ENCODE data around the gene SERPINA12. TPM values are rescaled to one million over a fixed set of nuclear protein-coding genes. Genes with fewer than 3 reads are reported as not detected.
A peak's percentile ranks its signal among the peaks of the same experiment; 100 is the strongest.
"Not testable (repeated sequence)": the region's sequence is repeated elsewhere in the genome, so short reads cannot be mapped to it uniquely, and the experiment has no call there.

SERPINA12 gene
- total RNA-seq, 1 experiment from 2014 or later: not detected

DNA sequence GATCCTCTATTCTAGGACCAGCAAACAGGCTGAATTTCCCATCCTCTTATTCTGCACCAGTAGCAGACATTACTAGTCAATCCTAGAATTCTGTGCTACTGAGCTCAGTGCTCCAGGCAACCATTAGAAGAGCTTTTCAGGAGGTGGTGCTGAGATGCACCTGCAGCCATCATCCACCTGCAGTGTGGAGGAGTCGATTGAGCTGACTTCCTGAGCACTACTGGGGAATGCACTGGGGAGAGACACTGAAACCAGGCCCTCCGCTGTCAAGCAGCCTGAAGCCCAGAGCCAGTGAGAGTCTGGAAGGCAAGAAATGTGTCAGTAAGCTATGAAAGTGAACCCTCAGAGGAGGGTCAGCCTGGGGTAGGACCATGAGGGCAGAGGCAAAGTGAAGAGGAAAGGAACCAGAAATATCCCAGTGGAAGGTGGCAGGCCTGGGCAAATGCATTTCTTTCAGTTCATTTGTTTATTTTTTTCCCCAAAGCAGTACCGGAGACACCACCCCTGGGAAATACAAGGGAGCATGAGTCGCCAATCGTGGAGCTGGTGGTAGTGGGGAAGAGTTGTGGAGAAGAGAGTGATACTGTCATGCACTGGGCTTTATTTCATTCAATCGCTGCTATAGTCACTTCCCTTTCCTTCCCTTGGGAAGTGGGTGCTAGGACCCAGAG, 28.9 kb upstream of the SERPINA12 start:
- no peak for DNase-seq (ENCODE audit: low read depth)

DNA sequence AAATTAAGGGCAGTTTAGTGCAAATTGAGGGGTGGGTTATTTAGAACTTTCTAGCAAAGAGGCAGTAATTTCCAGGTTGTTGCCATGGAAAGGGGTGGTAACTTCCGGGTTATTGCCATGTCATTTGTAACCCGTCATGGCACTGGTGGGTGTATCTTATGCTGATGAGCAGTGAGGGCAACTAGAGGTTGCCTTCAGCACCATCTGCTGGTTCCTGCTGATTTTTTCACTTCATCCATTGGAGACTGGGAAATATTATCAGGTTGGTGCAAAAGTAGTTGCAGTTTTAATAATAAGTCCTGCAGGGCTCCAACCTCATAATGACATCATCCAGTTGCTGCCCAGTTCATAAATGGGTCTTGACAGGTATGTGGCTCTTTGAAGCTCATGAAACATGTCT, 27.6 kb upstream of the SERPINA12 start:
- no peak for DNase-seq (ENCODE audit: low read depth)

DNA sequence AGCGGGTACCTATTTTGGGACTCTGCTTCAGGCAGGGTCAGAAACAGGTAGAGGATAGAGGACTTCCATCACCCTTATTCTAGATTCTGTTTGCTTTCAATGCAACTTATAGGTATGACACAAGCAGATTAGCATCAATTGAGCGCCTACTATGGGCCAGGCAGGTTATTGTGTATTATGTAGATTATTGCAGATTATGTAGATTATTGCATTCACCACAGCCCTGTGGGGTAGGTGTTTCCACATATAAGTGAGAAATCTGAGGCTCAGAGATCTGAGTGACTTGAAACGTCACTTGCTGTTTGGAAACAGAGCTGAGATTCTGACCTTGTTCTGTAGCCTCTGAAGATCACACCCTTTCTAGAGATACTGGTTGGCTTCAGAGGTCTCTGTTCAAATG, 26.2 kb upstream of the SERPINA12 start:
- DNase-seq (ENCODE audit: low read depth): no peak

DNA sequence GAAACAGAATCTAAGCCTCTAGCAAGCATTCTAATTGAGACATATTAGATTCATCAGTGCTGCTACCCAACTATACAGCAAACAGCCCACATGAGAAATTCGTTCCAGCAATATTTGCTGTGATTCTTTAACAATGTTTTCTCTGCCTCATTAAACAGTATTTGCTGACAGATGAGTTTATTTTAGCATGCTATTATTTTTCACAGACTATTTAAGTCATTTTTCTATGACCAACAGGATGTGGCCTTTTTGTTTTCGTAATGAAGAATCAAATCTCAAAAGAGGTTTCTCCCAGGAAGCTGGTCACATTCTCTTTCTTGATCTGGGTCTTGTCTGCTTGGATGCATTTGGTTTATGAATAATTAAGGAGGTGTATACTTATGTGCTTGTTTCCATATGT, 23.2 kb upstream of the SERPINA12 start:
- DNase-seq (ENCODE audit: low read depth): peak; percentile 19

DNA sequence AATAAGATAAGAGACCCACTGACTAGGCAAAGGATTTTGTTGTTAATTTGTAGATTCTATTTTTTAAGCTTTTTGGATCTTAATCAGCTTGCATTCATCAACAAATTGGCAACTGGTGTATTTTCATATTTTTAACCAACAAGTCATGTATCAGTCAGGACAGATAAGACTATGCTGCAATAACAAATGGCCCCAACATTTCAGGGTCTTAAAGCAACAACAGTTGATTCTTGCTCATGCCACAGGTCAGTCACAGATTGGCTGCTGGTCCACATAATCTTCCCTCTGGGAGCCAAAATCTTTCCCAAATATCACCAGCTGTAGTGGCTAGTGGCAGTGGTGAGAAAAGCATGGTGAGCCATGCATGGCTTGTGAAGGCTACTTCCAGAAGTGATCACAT, 21.9 kb upstream of the SERPINA12 start:
- no peak for DNase-seq (ENCODE audit: low read depth)

DNA sequence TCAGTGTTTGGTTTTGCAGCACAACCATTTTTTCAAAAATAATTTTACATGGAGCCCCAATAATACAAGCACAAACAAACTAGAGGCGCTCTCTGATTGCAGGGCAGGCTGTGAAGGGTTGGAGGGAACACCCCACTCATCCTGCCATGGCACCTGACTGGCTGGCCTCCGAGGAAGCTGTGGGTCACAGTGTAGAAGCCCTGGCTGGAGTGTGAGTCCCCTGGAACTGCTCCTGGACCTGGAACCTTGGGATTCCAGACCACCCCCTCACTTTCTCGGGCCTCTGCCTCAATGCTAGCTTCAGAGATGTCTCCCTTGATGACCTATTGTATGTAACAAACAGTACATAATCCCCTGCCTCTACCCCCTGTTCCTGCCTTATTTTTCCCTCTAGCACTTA, 14.8 kb upstream of the SERPINA12 start:
- DNase-seq (ENCODE audit: low read depth): no peak

DNA sequence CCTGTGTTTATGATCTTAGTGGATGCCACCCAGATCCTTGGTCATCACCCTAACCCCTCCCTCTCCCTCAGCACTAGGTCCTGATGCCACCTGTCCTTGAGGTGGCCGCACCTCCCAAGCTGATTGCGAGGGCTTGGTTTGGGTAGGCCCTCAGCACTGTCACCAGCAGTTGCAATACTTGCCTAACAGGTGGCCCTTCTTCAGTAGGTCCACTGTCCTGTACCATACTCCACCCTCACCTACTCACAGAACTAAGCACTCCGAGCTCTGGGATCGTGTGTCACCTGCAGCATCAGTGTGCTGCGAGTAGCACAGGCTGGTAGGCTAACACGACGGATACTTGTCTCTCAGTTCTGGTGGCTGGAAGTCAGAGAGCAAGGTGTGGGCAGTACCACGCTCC, 14.0 kb upstream of the SERPINA12 start:
- no peak for DNase-seq (ENCODE audit: low read depth)

DNA sequence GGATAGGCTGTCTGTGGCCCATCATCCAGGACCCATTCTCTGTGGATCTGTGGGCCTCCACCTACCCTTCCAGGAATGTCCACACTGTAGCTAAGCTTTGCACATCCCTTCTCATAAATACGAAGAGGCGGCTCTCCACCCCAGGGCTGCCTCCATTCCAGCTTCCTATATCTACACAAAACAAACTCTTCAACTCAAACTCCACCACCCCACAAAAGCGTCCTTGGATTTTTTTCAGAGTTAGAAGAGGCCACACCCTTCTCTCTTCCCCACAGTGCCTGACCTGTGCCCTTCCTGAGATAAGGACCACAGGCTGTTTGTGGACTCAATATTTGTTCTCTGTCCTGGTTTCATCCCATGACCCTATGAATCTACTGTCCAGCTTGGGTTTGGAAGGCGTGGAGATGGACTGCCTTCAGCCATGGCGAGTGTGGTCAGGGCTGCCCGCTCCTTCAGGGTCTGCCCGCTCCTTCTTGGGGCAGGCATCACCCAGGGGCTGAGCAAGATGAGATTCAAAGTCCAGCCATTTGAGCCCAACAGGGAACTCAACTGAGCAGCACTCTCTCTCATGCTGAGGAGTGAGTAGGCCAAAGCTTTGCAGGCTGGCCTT, 13.0 kb upstream of the SERPINA12 start:
- DNase-seq (ENCODE audit: low read depth): no peak

DNA sequence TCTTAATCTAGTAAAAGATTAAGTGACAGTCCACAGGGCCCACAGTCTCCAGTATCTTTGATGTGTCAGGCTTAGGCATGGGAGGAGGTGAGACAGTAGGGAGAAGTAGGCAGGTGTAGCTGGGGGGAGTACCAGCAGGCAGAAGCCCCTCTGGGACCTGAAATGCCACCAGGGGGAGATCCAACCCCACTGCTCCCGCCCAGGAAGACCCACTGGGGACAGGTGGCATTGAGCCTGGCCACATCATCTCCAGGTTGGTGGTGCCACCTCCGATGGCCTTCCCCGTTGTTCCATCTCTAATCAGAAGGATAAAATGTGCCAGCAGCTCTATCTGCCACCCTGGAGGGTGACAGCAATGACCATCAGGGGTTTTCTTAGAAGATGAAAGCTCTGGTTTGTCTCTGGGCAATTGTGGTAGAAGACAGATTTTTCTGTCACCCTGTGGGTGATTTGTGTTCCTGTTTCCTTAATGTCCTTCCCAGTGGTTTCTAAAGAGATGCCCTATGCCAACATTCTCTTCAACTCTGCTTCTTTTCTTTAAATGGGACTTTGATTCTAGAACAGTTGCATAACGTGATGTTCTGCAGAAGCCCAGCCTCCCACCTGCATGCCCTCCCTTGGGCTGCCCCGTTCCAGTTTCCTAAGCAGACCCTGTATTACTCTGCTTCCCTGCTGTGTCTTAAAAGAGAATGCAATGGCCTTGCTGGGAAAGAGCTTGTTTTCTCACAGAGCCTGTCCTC, 12.3 kb upstream of the SERPINA12 start:
- DNase-seq (ENCODE audit: low read depth): no peak

DNA sequence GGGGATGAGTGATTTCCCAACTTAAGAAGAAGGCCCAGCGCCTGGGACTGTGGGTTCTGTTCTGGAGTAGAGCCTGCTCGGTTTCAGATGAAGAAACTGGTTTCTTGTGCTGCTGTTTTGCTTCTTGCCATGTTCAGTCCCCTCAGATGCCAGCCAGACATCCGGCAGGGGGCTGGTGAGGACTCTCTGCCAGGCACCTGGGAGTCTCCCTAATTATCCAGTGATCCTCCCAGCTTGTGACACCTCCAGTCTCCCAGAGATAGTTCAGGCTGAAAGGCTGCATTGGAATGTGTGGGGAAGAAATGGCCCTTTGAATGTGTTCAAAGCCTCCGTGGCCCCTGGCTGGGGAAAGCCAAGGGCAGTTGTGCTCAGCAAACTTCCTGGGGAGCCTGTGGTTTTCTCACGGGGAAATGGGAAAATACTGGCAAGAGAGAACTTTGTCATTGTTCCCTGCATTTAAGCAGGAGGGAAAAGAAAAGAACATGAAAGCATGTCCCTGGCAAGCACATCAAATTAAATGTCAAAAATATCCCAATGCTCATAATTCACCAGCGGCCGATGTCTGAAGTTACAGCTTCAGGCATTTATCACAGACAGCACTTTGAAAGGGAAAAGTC, 8.5 kb upstream of the SERPINA12 start:
- DNase-seq (ENCODE audit: low read depth): no peak

DNA sequence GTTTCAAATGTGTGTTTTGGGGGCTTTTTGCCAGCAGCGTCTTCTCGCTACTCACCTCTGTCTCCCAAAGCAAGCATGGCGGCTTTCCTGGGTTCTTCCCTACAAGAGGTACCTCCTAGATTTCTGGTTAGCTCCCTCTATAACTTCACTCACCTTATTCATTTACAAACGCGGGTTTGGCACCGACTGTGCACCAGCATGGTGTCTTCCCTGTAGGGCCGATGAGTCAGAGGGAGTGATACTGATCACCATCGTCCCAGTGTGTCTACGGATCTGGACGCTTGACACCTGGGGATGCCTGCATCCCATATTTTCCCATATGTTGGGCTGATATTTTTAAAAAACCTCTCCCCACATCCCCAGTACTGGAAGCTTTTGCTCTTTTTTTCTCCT, 8.0 kb upstream of the SERPINA12 start:
- DNase-seq (ENCODE audit: low read depth): no peak

DNA sequence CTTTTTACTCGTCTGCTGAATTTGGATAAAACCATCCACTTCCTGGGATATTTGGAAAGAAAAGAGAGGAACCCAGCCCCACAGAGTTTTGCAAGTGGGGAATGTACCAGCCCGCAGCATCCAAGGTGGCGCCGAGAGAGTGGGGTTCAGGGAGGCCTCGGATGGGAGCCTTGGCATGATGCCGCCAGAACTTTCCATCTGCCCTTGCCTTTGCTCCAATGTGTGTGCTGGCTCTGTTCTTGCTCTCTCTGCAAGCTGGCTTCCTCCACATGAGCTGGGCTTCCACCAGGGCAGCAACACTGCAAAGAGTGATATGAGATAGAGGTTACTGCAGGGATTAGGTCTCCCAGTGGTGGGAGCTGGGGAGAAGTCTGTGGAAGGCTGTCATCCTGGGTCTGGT, 6.6 kb upstream of the SERPINA12 start:
- DNase-seq (ENCODE audit: low read depth): no peak

DNA sequence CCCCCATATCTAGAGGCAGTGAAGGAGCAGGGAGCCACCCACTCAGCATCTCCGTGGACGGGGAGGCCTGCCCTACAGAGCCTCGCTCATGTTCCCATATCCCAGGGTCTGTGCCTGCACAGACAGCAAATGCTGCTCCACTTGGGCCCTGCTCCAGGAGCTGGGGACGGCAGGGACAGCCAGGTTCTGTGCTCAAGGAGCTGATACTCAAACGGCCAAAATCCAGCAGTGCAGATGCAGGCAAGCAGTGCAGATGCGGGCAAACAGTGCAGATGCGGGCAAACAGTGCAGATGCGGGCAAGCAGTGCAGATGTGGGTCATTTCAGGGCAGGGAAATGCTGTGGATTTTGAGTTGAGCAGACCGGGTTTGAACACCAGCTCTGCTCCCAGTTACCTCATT, 6.2 kb upstream of the SERPINA12 start:
- no peak for DNase-seq (ENCODE audit: low read depth)

DNA sequence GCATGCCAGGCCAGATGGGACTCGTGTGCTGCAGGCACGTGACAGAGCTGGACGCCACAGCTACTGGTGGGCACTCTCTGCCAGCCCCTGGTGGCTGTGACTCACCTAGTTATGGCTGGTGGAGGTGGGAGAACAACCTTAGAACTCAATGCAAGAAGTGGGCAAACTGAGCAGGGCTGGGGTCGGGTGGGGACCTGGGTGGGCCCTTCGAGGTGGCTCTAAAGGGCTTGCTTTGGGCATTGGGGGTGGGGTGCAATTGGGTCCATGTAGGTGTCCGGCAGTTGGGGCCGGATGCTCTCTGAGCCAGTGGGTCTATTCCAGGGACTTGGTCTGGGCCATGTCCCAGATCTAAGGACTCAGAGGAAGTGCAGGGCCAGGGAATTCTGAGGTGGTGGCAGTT, 5.1 kb upstream of the SERPINA12 start:
- no peak for DNase-seq (ENCODE audit: low read depth)

DNA sequence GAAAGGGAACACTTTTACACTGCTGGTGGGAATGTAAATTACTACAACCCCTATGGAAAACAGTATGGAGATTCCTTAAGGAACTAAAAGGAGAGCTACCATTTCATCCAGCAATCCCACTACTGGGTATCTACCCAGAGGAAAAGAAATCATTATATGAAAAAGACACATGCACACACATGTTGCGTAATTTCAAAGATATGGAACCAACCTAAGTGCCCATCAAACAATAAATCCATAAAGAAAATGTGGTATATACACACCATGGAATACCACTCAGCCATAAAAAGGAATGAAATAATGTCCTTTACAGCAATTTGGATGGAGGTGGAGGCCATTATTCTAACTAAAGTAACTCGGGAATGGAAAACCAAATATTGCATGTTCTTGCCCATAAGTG, 1.2 kb upstream of the SERPINA12 start:
- DNase-seq (ENCODE audit: low read depth): not testable (repeated sequence)

DNA sequence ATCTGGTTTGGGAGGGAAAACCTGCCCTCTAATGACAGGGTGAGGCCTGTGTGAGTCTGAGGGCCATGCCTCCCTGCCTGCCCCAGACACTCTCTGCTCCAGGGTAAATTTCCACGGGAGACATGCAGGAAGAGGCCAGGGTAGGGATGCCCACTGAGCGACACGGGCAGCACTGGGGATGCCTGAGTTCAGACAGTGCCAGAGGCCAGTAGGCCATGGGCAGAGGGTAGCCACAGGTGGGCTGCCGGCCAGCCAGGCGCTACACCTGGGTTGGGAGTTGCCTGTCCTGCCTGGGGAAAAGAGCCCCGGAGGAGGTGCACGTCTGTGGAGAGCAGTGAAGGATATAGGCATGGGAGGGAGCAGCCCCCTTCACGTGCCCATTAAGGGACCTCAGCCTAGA, 3.6 kb downstream of the SERPINA12 start:
- DNase-seq (ENCODE audit: low read depth): no peak

DNA sequence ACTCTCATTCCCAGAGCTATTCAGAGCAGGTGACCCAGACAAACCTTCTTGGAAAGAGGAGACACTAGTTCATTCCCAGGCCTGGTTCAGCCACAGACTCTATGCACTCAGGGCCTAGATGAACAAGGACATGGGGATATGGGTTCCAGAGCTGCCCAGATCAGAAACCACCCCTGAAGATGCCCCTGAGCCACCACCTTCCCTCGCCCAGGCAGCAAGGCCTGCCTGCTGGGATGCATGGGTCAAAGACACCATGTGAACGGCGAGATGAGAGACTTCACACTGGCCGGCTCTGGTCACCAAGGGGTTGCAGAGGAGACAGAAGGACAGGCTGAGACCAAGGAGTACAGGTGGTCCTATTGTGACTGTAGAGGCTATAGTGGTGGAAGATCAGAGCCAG, 4.1 kb downstream of the SERPINA12 start:
- no peak for DNase-seq (ENCODE audit: low read depth)

DNA sequence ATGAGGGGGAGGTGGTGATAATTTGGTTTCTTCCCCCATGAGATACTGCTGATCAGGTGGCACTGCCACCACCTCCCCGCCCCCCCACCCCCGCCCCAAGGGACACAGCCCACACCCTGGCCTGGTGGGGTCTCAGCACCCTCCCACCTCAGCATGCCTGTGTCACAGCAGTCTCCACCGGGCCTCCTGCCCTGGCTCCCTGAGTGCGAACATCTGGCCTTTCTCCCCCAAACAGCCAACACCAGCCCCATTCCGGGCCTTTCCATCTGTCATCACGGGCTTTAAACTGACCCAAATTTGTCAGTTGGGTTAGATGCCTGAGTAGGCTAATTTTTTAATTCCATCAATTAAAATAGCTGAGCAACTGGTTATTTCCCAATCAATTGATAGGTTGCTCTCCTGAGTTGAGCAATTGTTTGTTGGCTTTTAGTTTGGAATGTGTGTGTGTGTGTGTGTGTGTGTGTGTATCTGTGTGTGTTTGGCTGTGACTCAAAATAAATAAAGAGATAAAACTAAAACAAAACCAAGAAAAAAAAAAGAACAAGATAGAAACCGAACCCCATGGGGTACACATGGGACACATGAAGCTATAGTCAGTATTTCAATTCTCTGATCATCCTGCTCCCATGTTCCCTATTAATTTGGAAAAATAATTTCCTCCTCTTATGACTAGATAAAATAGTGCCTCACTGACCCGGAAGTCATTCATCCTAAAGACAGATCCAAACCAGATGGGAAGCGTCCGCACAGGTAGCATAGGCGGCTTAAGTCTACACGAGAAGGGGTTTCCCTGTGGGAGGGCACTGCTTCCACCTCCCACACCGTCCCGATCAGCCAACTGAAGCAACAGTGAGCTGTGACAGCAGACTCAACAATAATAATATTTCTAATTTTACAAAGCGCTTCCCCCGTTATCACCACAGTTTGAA, 7.4 kb downstream of the SERPINA12 start:
- DNase-seq (ENCODE audit: low read depth): no peak

DNA sequence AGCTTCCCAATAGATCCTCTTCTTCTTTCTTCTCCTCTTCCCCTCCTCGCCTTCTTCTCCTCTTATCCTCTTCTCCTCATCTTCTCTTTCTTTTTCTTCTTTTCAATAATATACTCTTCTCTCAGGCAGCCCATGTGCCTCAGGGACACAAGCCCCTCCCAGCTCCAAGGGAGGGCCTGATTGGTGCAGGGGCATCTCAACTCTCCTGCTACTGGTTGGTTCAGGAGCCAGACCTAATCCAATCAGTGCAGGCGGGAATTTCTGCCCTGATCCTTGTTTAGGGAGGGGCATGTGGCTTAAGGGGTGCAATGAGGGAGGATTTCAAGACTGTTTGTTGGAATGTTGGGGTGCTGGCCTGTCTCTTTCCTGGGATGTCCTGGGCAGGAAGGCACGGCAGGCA, 9.0 kb downstream of the SERPINA12 start:
- no peak for DNase-seq (ENCODE audit: low read depth)

DNA sequence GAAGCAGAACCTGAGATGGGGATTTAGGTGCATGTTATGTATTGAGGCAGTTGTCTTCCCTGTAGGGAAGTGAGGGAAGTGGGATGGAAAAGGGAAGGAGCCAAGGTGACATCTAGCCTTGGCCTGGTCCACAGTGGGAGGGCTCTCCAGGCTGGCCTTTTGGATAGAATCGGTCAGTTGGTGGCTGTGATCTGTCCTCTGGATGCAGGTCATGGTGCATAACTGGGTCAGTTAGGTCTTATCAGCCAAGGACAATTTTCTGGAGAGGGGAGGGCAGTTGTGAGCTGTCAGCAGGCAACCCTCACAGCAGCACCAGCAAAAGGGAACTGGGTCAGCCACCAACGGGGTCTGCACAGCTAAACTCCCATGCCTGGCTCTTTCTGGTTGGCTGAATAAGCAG, 9.6 kb downstream of the SERPINA12 start:
- no peak for DNase-seq (ENCODE audit: low read depth)

DNA sequence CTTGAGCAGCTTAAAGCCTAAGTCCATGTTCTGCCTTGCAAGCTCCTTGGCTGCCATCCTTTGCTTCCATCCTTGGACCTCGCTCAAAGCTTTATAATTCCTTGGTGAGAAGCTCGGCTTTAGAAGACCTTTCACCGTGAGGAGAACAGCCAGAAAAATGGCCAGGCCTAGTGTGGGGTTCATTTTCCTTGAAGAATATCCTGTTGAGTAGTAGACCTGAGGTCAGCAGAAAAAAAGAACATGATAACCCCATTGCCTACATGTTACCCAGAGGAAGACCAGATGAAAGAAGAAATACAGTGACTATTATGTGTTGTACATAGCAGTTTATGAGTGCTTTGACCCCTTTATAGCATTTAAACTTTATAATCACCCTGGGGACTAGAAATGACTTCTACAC, 11.1 kb downstream of the SERPINA12 start:
- DNase-seq (ENCODE audit: low read depth): no peak

DNA sequence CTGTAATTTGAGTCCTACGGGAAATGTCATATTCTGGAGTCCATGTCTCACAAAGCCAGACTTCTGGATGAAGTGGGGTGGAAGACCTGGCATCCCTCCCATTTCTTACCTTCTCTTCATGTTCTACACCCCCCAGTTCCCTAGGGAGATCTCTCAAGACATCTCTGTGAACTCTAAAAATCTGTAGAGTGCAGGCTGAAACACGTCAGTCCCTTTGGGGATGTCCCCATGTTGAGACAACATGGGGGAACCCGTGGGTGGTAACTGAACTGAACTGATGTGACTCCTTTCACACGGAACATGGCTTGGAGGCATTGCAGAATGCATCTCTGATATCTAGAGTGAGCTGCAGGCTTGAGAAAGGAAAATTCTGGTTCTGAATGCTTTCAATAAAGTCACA, 15.2 kb downstream of the SERPINA12 start:
- no peak for DNase-seq (ENCODE audit: low read depth)
